CD4-positive, alpha-beta T cell (primary cell): ENCODE results near the gene KDM3A. TPM values are rescaled to one million over a fixed set of nuclear protein-coding genes. Genes with fewer than 3 reads are reported as not detected.

Experiments
- ATAC-seq: fragments of 200-7000 bp; cut with Tn5 transposase; one replicate; pipeline ENCODE4 v1.10.0; 2022; ENCODE audit warnings: mild to moderate bottlenecking; ENCODE audit not compliant: poor library complexity
- CTCF ChIA-PET: fragments of 350-600 bp; sonication (Branson Sonifier 250); formaldehyde crosslinking; loops from one replicate; lab custom pipeline; 2021; ENCODE audit warnings: antibody characterized with exemption, inconsistent platforms; lab: Charles Lee
- POLR2A ChIA-PET: fragments of 350-600 bp; sonication (Branson Sonifier 250); formaldehyde crosslinking; loops from one replicate; lab custom pipeline; 2021; ENCODE audit warnings: antibody characterized with exemption, inconsistent platforms; lab: Charles Lee
- DNase-seq, 14 experiments: peaks; one replicate each; pipeline ENCODE4 v3.0.0-alpha.2; 2013 to 2020; ENCODE audit warnings: mixed read lengths in 2 of 14
- H3K27ac ChIP-seq, 2 donors: one replicate each; pipeline versions ENCODE4 v1.5.1 to v1.7.0; 2013; ENCODE audit warnings: low read length in 2 of 2, low read depth in 1 of 2, mild to moderate bottlenecking in 1 of 2
- H3K27me3 ChIP-seq, 2 experiments: 1 replicate in 1 of 2; 2 replicates in 1 of 2; pipeline versions ENCODE4 v1.6.1 to v1.7.0; 2013; ENCODE audit warnings: low read length in 2 of 2, control low read depth in 1 of 2, mild to moderate bottlenecking in 1 of 2, moderate library complexity in 1 of 2; ENCODE audit not compliant: insufficient read depth in 2 of 2, control insufficient read depth in 1 of 2
- H3K36me3 ChIP-seq: one replicate; pipeline ENCODE4 v1.6.1; 2013; ENCODE audit warnings: low read length, control low read depth; ENCODE audit not compliant: insufficient read depth
- H3K4me1 ChIP-seq: one replicate; pipeline ENCODE4 v1.6.1; 2013; ENCODE audit warnings: low read length, control low read depth; ENCODE audit not compliant: insufficient read depth
- H3K4me3 ChIP-seq: one replicate; pipeline ENCODE4 v1.5.1; 2013; ENCODE audit warnings: mild to moderate bottlenecking, low read length, moderate library complexity
- H3K9me3 ChIP-seq, 2 experiments: 1 replicate in 1 of 2; 2 replicates in 1 of 2; pipeline versions ENCODE4 v1.6.1 to v1.7.0; 2013; ENCODE audit warnings: low read length in 2 of 2, mild to moderate bottlenecking in 2 of 2, control low read depth in 1 of 2, moderate library complexity in 1 of 2; ENCODE audit not compliant: control insufficient read depth in 1 of 2, insufficient read depth in 1 of 2
- H3K27ac Mint-ChIP-seq: one replicate; pipeline ENCODE4 v1.8.0; 2020; ENCODE audit warnings: mixed read lengths
- H3K27me3 Mint-ChIP-seq: one replicate; pipeline ENCODE4 v1.8.0; 2021; ENCODE audit warnings: mixed read lengths
- H3K36me3 Mint-ChIP-seq: one replicate; pipeline ENCODE4 v1.8.0; 2021; ENCODE audit warnings: low read depth, mixed read lengths
- H3K4me1 Mint-ChIP-seq: one replicate; pipeline ENCODE4 v1.8.0; 2021; ENCODE audit warnings: low read depth, mixed read lengths
- H3K4me3 Mint-ChIP-seq: one replicate; pipeline ENCODE4 v1.8.0; 2020; ENCODE audit warnings: mild to moderate bottlenecking, mixed read lengths
- H3K9me3 Mint-ChIP-seq: one replicate; pipeline ENCODE4 v1.8.0; 2020; ENCODE audit warnings: mixed read lengths
- CTCF ChIP-seq: fragments of 200-600 bp; IDR thresholded peaks from one replicate; pipeline ENCODE4 v1.8.0; 2022; ENCODE audit warnings: antibody characterized with exemption, mild to moderate bottlenecking
- intact Hi-C, 2 experiments: fragments of 100-400 bp; cut with DNase I in 1 of 2; cut with micrococcal nuclease in 1 of 2; formaldehyde crosslinking; loops; one replicate each; pipeline versions ENCODE4 v1.15.1 to v1.9.0; 2023 to 2025; cut with DNase I, micrococcal nuclease
- total RNA-seq, 174 experiments: library from RNA in 2 of 174; stranded (reverse) in 2 of 174; gene quantifications; one replicate each; pipeline ENCODE4 v1.2.3 and lab custom pipeline; 2021 to 2026

Gene KDM3A
- total RNA-seq, 2 experiments from 2014 or later: 205 to 207 TPM

- Mint-ChIP-seq H3K36me3 (peaks cover 63% of the 10 kb centered on the region), H3K4me3 (peak overlapping the region; percentile 99), H3K27me3 (peaks cover 7% of the 10 kb centered on the region), H3K4me1 (peaks cover 54% of the 10 kb centered on the region), H3K9me3 (peaks cover 4% of the 10 kb centered on the region), H3K27ac (peak overlapping the region; percentile 97)
- peak overlapping the region; percentile 76 to 94 for H3K27ac ChIP-seq
- ATAC-seq (no peak), DNase-seq (no peak)
- ChIA-PET CTCF (interaction anchor here (0.8 kb wide), 2 partner anchors 15 to 75 kb away, joined by 3 to 4 read pairs; no protein-coding TSS in a partner anchor), POLR2A (interaction anchor here (0.6 to 3.9 kb wide), 58 partner anchors 9 to 1114 kb away, joined by 3 to 80 read pairs (median 6); partner anchors contain the start of genes C2orf68, CHMP3, ELMOD3 and IMMT)
- no peak for TF ChIP-seq CTCF
- H3K4me1 ChIP-seq: peaks cover 38% of the 10 kb centered on the region
- peak overlapping the region; percentile 87 for H3K4me3 ChIP-seq
- H3K27me3 ChIP-seq: no peaks in the 10 kb centered on the region
- intact Hi-C loops: loop anchor here (2.0 to 10.0 kb wide), 5 partner anchors 121 to 337 kb away; partner anchors contain the start of genes MRPL35 (in 2 of the 2), CHMP3 (in 1 of the 2), IMMT (in 1 of the 2) and POLR1A (in 1 of the 2)
- H3K9me3 ChIP-seq: peaks cover 0 to 17% of the 10 kb centered on the region in 2 experiments
- H3K36me3 ChIP-seq: peaks cover 34% of the 10 kb centered on the region
Measured at GRCh38 chr2:86441392-86441881, 266 bp downstream of the KDM3A start.

DNA sequence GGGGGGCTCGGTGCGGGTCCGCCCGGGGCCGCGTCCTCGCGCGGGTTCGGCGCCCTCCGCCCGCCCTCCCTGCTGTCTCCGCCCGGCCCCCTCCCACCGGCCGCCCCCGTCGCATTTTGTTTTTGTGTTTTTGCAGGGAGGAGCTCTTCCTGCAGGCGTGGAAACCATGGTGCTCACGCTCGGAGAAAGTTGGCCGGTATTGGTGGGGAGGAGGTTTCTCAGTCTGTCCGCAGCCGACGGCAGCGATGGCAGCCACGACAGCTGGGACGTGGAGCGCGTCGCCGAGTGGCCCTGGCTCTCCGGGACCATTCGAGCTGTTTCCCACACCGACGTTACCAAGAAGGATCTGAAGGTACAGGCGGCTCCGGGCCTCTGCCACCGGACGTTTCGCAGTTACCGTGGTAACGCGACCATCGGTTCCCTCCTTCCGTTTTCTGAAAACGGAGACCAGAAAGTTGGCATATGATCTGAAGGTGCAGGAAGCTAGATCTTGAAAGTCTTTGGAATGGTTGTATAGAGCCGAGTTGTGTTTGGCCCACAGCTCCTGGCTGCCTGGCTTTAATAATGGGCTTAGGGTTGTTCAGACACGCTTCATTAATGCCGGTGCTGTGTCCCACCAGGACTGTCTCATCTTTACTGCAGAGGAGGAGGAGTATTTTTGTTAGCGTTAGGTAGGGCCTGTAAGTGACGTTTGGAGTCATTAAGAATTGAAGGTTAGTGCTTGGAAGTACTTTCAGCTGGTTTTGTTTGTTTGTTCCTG, 891 bp downstream of the KDM3A start:
- Histone ChIP-seq H3K4me3 (peak overlapping the region; percentile 87), H3K4me1 (peaks cover 43% of the 10 kb centered on the region), H3K9me3 (peaks cover 0 to 17% of the 10 kb centered on the region in 2 experiments), H3K27me3 (no peaks in the 10 kb centered on the region), H3K27ac (peak overlapping the region; percentile 76 to 82), H3K36me3 (peaks cover 39% of the 10 kb centered on the region)
- Mint-ChIP-seq H3K9me3 (peaks cover 4% of the 10 kb centered on the region), H3K36me3 (peaks cover 64% of the 10 kb centered on the region), H3K4me1 (peaks cover 54% of the 10 kb centered on the region), H3K27ac (peak overlapping the region; percentile 97), H3K27me3 (peaks cover 7% of the 10 kb centered on the region), H3K4me3 (peak overlapping the region; percentile 94)
- DNase-seq (peak; percentile 56 to 88 (median 70)), ATAC-seq (peak; percentile 17)
- CTCF ChIA-PET: no interaction called here
- intact Hi-C loops: loop anchor here (2.0 to 10.0 kb wide), 8 partner anchors 73 to 337 kb away; partner anchors contain the start of genes MRPL35 (in 2 of the 2), CHMP3 (in 1 of the 2), IMMT (in 1 of the 2) and POLR1A (in 1 of the 2)
- POLR2A ChIA-PET: interaction anchor here (0.7 to 3.9 kb wide), 43 partner anchors 9 to 1599 kb away, joined by 3 to 80 read pairs (median 7); partner anchors contain the start of genes CHMP3, ELMOD3, IMMT and MRPL35
- TF ChIP-seq CTCF: no peak

DNA sequence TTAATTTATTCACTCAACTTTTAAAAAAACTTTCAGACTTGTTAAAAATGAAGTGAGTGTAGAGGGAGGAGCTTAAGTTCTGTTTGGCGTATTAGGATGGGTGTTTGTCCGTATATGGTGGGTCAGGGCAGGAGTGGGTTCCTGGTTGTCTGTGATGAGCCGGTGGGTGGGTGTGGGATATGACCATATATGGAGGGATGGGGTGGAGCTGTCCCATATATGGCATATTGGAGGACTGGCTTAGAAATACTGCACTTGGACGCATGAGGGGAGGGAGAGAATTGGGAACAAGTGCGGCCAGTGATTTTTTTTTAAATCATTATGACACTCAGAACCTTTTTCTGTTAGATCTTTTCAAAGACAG, 1.5 kb downstream of the KDM3A start:
- Mint-ChIP-seq H3K9me3 (peaks cover 4% of the 10 kb centered on the region), H3K4me3 (peak overlapping the region; percentile 94), H3K27me3 (peaks cover 7% of the 10 kb centered on the region), H3K4me1 (peaks cover 59% of the 10 kb centered on the region), H3K27ac (peak overlapping the region; percentile 97), H3K36me3 (peaks cover 70% of the 10 kb centered on the region)
- Histone ChIP-seq H3K27ac (peak overlapping the region; percentile 76 to 82), H3K4me3 (peak overlapping the region; percentile 87), H3K4me1 (peaks cover 43% of the 10 kb centered on the region), H3K9me3 (peaks cover 0 to 17% of the 10 kb centered on the region in 2 experiments), H3K27me3 (no peaks in the 10 kb centered on the region), H3K36me3 (peaks cover 45% of the 10 kb centered on the region)
- ChIA-PET POLR2A (interaction anchor here (0.8 to 3.9 kb wide), 23 partner anchors 8 to 1600 kb away, joined by 3 to 80 read pairs (median 23); partner anchors contain the start of genes CHMP3, IMMT, MRPL35 and POLR1A), CTCF (interaction anchor here (1.0 kb wide), 1 partner anchor 9 kb away, joined by 3 read pairs; no protein-coding TSS in a partner anchor)
- DNase-seq (peak; percentile 41 to 94 (median 67)), ATAC-seq (peak; percentile 52)
- intact Hi-C loops: loop anchor here (2.0 to 10.0 kb wide), 7 partner anchors 74 to 338 kb away; partner anchors contain the start of genes CHMP3 (in 1 of the 2), IMMT (in 1 of the 2), MRPL35 (in 1 of the 2) and POLR1A (in 1 of the 2)
- TF ChIP-seq CTCF: no peak
